ENCODE data around the gene LIME1.

Gene LIME1

DNA sequence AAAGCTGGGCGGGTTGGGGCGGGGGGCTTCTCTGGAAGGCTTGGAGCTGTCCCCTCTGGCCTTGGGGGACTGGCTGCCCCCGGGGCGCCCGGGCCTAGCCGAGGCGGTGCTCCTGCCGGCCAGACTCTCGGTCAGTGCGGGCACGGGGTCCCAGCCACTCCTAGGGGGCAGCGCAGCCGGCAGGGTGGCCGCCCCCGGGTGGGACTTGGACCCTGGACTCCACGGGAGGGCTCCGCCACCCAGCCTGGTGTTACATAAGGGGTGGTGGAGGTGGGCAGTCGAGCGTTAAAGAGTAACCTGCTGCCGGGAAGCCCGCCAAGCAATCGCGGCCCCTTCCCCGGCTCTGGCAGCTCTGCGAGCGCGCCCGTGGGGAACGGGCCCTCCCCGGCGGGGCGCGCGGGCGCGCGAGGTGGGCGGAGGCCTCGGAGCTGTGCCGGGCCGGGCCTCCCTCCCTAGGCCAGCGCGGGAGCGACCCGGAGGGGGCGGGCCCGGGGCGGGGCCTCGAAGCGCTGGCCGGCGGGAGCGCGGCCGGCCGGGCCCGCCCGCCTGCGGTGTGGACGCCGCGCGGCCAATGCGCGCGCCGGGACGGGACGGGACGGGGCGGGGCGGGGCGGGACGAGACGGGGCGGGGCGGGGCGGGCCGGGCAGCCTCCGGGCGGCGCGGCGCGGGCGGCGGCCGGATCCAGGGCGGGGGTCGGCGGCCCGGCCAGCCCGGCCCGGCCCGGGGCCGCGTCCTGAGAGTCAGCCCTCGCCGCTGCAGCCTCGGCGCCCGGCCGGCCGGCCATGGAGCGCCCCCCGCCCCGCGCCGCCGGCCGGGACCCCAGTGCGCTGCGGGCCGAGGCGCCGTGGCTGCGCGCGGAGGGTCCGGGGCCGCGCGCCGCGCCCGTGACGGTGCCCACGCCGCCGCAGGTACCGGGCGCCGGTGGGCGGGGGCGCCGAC is 2.9 kb downstream of the LIME1 start, which contains the start of gene SLC2A4RG:
Gene SLC2A4RG (plus strand): TSS at position 647 of the 940 bp plus-strand sequence. CDS start 137 bp downstream, at position 784.
- peak; percentile 66 to 91 (median 70) for DNase-seq

DNA sequence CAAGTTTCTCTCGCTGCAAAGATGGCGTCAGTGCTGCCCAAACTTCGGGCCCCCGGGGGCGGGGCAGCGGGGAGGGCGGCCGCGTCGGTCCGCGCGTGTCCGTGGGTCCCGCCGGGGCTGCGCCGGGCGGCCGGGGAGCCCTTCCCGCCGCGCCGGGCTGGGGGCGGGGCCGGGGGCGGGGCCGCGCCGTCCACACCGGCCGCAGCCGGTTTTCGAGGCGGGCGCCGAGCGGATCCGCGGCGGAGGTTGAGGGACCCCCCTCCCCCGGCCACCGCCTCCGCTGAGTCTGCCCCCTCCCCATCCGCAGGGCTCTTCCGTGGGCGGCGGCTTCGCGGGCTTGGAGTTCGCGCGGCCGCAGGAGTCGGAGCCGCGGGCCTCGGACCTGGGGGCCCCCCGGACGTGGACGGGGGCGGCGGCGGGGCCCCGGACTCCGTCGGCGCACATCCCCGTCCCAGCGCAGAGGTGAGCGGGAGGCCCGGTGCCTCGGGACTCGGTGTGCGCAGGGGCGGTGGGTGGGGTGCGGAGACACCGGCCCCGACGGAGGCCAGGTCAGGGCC is 3.7 kb downstream of the LIME1 start:
- peak; percentile 52 to 75 (median 66) for DNase-seq

DNA sequence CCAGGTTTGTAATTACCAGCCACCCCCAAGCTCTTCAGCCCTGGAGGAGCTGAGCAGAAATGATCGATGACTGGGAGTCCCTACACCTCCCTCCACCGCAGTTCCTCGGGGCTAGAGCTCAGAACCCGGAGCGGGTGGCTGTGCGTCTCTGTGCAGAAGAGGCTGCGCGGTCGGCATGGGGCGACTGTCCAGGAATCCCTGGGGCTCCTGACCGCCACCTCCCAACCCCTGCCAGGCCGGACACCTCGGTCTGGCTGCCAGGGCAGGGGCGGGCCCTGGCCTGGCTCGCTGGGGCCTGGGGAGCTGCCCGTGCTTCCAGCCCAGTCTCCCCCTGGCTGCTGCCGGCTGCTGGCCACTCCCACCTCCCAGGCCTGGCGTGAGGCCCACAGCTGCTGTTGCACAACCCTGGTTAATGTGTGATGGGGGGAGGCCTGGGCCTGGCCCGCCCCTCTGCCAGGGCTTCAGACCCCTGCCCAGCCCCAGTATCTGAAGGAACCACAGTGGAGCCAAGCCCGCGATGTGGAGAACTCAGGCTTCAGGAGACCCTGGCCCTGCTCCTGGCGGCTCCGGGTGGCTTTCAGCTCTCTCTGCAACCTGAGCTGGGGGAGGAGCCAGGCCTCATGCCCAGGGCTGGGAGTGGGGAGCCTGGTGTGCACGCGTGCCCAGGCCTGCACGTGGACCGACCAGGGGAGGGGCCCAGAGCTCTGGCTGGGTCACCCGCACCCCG is 4.3 kb downstream of the LIME1 start:
- peak; percentile 79 to 87 (median 84) for DNase-seq

DNA sequence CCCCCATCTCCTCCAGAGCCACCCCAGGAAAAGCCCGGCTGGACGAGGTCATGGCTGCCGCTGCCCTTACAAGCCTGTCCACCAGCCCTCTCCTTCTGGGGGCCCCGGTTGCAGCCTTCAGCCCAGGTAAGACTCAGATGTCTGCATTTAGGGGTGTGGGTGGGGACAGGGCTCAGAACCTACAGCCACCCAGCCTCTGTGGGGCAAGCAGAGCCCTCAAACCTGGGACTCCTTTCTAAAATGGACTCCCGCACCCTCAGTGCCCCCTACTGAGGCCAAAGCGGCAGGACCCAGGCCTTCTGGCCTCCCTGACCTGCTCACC is 4.9 kb downstream of the LIME1 start:
- no peak for DNase-seq

DNA sequence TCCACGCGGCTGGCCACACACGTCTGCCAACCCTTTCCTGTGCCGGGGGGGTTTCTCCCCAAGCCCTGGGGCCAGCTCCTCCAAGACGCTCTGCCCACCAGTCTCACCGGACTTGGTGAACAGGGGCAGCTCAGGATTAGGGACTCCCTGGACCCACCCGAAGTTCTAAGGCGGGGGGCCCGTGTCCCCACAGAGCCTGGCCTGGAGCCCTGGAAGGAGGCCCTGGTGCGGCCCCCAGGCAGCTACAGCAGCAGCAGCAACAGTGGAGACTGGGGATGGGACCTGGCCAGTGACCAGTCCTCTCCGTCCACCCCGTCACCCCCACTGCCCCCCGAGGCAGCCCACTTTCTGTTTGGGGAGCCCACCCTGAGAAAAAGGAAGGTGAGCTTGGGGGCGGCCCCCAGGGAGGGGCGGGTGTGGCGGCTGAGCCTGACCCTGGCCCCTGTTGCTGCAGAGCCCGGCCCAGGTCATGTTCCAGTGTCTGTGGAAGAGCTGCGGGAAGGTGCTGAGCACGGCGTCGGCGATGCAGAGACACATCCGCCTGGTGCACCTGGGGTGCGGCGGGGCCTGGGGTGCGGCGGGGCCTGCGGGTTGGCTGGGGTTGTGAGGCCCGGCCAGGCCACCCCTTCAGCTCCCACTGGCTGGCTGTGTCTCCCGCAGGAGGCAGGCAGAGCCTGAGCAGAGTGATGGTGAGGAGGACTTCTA is 5.4 kb downstream of the LIME1 start:
- DNase-seq: no peak

DNA sequence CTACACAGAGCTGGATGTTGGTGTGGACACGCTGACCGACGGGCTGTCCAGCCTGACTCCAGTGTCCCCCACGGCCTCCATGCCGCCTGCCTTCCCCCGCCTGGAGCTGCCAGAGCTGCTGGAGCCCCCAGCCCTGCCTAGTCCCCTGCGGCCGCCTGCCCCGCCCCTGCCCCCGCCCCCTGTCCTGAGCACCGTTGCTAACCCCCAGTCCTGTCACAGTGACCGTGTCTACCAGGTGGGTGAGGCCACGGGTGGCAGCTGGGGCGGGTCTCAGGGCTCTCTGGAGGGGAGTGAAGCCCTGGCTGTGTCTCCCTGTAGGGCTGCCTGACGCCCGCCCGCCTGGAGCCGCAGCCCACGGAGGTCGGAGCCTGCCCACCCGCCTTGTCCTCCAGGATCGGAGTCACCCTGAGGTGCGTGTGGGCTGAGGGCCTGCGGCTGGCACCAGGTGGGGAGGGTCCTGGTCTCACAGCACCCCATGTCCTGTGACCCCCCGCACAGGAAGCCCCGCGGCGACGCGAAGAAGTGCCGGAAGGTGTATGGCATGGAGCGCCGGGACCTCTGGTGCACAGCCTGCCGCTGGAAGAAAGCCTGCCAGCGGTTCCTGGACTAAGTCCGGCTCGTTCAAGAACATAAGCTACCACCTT is 6.0 kb downstream of the LIME1 start:
- DNase-seq: no peak

DNA sequence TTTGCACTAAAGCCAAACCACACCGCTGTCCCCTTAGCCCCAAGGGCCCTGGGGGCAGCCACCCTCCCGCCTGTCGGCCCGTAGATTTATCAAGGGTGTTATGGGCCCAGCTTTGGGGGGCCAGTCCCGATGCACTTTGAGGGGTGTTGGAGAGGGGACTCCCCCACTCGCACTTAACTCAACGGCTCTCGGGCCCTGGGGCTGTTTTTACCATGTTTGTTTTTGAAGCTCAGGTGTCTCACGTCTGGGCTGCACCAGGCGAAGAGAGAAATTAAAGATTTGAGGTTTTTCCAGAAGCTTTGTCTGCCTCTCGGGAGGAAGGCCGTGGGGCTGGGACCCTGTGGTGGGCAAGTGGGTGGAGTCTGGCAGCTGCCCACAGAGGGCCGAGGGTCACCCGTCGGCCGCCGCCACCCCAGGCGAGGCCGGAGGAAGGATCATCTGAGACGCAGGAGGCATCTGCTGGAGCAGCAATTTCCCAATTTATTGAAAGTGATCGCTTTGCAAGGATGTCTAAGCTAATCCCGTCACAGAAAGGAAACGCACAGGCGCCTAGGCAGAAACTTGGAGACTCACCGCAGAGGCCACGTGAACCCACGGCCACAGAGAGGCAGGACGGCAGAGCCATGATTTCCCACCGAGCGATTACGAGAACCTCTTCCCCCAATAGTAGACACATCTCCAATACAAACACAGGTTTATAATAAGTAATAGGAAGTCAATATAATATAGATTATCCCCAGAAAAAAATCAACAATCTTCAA is 6.9 kb downstream of the LIME1 start:
- DNase-seq: no peak

DNA sequence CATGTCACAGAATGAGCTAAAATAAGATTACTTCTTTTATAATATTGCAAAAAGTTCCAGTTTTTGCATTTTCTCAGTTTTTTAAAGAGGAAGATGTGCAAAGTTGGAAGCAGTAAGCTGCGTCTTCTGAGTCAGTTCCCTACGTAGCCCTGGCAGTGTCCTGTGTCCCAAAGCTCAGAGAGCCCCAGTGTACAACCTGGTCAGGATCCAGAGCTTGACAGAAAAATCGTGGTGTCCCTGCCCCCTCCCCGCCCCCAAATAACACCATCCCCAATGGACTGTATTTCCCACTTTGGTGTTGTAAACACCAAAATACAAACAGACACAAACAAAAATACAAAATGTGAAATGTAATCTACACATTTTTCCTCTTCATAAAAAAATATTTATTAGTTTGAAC is 7.7 kb downstream of the LIME1 start:
- no peak for DNase-seq

DNA sequence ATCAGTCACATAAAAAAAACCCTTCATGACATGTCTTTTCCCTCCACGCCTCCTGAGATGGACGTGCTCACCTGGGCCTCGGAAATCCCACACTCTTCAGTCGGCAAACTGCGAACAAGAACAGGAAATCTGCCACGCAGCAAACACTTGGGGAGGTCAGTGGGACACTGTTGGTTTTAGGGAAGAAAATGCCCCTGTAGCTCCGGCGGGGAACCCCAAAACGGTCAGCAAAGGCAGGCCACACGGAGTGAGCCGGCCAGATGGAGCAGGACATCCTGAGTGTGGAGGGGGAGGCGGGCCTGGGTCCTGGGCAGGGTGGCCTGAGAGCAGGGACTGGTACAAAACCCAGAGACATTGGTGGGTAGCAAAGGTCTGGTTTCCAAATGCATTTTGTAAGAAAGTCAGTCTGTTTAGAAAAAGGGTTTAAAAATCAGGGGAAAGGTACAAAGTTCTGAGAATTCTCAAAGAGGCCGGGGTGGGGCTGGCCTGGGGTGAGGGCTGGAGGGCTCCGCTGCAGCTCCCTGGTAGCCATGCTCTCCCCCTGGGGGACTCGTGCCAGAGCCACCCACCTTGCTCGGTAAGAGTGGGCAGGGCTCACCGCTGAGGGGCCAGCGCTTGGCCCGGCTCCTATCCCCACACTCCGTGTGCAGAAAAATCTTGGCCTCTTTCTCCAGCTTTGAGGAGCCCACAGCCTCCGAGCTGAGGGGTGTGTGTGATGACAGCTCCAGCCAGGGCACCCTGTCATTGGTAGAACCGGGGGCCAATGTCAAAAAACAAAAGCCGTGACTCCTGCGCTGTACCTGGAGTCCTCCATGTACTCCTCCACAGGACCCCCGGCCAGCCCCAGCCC is 8.3 kb downstream of the LIME1 start:
- no peak for DNase-seq

DNA sequence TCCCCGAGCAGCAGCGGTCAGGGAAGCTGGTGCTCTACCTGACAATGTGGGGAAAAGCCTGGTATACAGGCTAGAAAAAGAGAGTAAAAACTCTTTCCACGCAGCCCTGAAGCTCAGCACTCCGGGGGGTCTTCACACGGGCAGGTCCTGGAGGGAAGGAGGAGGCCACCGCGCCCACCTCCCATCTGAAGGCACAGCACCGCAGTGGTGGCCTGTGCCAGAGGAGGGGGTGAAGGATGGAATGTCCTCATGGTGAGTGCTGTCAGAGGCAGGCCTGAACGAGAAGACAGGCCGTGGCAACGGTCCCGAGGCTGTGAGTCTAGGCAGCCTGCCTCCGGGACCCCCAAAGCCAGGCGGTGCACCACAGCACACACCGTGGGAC is 9.0 kb downstream of the LIME1 start:
- no peak for DNase-seq

DNA sequence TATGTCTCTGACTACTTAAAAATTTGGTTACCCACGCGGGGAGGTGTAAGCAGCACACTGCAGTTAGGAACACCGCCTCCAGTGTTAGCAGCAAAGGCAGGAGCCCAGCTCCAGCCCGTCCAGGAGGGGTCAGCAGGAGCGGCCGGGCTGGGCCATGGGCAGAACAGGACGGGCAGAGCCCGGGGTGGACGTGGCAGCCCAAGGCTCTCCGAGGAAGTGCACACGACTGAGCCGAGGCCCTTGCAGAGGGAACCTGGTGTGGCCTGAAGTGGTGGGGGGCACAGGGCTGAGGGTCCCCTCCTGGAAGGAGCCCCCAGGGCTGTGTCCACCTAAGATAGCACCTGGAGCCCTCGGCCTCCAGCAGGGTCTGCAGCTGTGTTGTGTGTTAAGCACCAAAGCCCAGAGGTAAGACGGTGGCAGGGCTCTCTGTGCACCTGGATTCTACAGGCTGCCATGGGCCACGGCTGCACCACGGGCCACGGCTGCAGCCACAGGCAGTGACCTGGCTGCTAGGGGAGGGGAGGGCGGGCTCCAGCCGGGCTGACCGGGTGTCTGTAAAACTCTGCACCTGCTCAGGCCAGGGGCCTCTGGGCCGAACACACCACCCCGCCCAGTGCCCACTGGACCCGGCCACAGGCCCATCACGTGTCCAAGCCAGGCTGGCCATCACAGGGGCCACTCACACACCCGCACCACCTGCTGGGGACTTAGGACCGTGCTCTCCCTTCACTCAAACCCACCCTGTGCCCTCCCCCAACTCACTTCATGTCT is 9.7 kb downstream of the LIME1 start:
- no peak for DNase-seq

DNA sequence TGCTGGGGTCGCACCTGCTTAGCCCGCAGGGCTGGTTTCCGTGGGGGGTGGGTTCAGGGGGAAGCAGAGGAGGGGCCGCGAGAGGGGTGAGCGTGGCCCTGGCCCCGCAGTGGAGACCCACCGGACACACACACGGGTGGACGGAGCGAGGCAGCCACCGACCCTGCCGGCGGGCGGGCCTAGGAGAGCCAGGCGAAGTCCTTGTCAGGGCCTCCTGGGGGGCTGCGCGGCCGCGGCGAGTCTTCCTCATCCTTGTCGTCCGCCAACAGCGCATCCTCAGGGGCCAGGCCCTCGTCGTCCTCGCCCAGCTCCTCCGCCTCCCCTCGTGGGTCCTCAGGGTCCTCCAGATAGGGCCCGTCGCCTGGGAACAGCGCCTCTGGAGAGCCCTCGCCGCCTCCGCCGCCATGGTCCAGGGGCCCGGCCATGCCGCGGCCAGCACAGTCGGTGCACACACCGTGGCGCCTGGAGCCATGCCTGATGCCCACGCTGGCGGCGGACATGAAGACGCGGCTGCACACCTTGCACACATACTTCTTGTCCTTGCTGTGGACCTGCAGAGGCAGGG is 10.4 kb downstream of the LIME1 start:
- no peak for DNase-seq

DNA sequence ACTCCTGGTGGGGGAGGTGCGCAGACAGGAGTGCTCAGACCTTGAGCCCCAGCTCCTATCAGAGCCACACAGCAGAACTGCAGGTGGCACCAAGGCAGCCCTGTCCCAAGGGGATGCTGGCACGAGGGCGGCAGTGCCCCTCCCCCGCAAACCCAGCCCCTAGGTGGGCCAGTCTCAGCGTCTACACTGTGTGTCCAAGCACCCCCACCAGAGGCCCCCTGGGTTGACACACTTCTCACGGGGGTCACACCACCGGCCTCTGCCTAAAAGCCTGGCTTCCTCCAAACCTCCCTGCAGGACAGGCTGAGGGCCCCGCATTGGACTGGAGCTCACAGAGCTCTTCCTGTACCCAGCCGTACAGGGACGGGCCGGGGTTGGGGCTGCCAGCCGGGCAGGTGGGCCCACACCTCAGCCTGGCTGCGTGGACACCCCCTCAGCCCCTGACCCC is 11.2 kb downstream of the LIME1 start:
- DNase-seq: no peak

DNA sequence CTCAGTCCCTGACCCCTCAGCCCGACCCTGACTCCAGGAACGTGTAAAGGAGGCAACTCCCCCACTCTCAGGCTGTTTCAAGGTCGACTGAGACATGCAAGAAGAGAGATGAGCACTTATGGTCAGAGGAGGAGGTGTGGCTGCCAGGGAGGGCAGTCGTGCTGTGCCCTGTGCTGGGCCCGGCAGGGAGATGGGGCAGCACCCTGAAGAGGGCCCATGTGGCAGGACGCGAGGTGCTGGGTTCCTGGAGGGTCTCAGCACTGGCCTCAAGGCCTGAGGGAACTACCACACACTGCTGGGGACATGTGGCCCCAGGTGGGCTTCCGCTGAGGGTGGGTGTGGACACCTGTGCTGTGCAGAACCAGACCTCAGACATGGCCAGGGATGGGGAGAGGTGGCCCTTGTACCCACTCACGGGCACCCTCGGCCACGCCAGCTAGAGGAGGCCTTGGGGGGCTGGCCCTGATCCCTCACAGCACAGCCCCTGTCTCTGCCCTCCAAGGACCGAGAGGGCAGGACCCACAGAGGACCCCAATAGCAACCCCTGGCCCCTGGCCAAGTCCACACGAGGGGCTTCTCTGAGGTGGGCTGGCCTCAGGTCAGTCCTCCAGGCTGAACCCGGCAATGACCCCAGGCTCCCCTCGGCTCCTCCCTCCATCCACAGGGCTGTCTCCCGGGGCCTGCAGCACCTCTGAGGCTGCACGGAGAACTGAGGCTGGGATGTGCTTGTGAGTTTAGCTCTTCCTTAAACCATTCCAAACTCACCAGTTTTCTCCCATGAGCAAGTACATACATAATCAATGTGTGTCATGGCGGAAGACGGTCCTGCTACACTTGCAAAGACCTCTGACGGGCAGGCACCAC is 11.8 kb downstream of the LIME1 start:
- no peak for DNase-seq

DNA sequence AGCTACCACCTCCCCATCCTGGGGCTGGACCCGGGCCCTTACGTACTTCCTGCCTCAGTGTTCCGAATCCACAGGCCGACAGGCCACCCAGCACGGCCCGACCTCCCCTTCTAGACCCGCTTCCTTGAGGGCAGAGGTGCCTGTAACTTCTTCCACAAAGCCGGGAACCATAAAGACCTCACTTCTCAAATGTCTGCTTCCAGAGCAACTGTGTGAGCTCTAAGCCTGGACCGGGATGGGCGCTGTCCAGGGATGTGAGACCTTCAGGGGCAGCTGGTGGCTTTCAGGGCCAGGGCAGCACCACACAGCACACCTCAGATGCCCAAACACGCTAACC is 12.4 kb downstream of the LIME1 start:
- no peak for DNase-seq

DNA sequence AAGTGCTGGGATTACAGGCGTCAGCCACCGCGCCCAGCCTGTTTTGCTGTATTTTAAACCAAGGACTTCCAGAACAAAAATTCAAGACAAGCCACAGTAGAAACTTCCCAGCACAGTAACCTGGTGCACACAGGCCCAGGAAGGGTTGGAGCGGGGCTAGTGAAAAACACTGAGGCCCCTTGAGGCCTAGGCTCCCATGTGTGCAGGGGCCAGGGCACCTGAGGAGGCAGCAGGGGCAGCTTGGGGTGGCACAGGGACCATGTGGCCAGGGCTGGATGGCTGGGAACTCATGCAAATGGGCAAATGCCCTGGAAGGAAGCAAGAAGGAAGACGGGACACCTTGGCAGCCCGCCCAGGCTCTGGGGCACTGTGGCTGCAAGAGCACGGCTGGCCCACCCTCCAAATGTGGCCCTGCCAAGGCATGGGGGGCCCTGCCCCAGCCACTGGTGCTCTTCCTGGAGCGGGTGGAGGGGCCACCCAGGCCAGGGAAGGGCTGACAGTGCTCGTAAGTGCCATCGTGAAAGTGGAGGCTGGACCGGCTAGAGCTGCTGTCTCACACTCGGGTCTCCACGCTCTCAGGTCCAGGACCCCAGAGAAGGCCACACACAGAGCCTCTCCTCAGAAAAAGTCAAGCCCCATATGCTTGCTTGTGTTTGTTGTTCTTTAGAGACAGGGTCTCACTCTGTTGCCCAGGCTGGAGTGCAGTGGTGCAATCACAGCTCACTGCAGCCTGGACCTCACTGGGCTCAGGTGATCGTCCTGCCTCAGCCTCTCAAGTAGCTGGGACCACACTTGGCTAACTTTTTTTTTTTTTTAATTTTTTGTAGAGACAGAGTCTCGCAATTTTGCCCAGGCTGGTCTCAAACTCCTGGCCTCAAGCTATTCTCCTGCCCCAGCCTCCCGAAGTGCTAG is 13.4 kb downstream of the LIME1 start:
- no peak for DNase-seq

DNA sequence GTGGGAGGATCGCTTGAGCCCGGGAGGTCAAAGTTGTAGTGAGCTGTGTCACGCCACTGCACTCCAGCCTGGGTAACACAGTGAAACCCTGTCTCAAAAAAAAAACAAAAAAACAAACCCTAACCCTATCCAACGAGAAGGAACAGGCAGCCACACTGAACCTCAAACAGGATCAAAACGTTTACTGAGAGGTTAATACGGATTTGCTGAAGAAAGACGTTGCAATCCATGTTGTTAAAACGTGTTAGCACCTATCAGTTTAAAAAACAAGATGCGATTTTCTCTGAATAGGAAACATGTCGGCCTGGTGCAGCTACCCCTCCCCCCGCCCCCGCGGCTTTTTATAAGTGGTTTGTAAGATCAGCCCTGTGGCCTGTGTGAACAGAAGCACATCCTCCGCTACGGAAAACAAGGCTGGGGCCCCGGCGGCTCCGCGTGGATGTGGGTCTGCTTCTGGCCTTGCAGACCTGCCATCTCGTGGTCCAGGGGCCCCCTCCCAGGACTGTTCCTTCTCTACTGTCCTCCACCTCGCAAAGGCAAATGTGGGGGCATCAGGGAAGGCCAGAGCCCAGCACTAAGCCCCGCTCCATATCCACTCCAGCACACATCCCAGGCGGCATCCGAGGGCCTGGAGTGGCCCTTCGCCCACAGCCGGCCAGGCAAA is 14.5 kb downstream of the LIME1 start:
- DNase-seq: peak in 2 of 3 experiments; percentile 31 to 36

Measured in NCI-H1417 (cell line).